H1 (cell line): ENCODE measurements around the gene DDX53.

ENCODE experiments used
- ATF3 ChIP-seq: IDR thresholded peaks from 2 replicates; pipeline ENCODE4 v1.6.1; 2011; ENCODE audit warnings: low read depth, mild to moderate bottlenecking, low read length; ENCODE audit not compliant: insufficient read depth
- EZH2 ChIP-seq: fragments of 200-600 bp; sonication (generic); IDR thresholded peaks from 2 replicates; pipeline ENCODE4 v1.7.1; 2012; ENCODE audit warnings: low read depth, mild to moderate bottlenecking, moderate library complexity, low read length, inconsistent platforms; ENCODE audit not compliant: severe bottlenecking
- MAX ChIP-seq: IDR thresholded peaks from 2 replicates; pipeline ENCODE4 v1.6.1; 2012; ENCODE audit warnings: inconsistent platforms
- POLR2A ChIP-seq, 2 experiments: IDR thresholded peaks; 1 replicate in 1 of 2; 2 replicates in 1 of 2; pipeline ENCODE4 v1.6.1; 2011; ENCODE audit warnings: low read depth in 2 of 2, low read length in 2 of 2, mild to moderate bottlenecking in 2 of 2; ENCODE audit errors: control extremely low read depth in 1 of 2
- TF ChIP-seq, protein P1 (sequence below), 3 experiments: IDR thresholded peaks; 1 replicate in 2 of 3; 2 replicates in 1 of 3; pipeline versions ENCODE4 v1.5.1 to v1.6.1; 2011; ENCODE audit warnings: low read length in 3 of 3, mild to moderate bottlenecking in 3 of 3, inconsistent platforms in 2 of 3, low read depth in 1 of 3, moderate library complexity in 1 of 3; ENCODE audit not compliant: insufficient read depth in 1 of 3; ENCODE audit errors: control extremely low read depth in 1 of 3

GRCh38 chrX:22968494-22968893, 31.3 kb upstream of the DDX53 start:
- TF ChIP-seq POLR2A (IDR thresholded peaks at IDR 0.05; ENCODE audit: control extremely low read depth in 1 of 2, low read depth in 2 of 2, low read length in 2 of 2) (no peak), ATF3 (no peak), MAX (no peak), EZH2 (no peak)
- TF ChIP-seq, protein P1, sequence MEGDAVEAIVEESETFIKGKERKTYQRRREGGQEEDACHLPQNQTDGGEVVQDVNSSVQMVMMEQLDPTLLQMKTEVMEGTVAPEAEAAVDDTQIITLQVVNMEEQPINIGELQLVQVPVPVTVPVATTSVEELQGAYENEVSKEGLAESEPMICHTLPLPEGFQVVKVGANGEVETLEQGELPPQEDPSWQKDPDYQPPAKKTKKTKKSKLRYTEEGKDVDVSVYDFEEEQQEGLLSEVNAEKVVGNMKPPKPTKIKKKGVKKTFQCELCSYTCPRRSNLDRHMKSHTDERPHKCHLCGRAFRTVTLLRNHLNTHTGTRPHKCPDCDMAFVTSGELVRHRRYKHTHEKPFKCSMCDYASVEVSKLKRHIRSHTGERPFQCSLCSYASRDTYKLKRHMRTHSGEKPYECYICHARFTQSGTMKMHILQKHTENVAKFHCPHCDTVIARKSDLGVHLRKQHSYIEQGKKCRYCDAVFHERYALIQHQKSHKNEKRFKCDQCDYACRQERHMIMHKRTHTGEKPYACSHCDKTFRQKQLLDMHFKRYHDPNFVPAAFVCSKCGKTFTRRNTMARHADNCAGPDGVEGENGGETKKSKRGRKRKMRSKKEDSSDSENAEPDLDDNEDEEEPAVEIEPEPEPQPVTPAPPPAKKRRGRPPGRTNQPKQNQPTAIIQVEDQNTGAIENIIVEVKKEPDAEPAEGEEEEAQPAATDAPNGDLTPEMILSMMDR (IDR thresholded peaks at IDR 0.05; ENCODE audit: control extremely low read depth in 1 of 3, insufficient read depth in 1 of 3, low read depth in 1 of 3, low read length in 3 of 3), result peak in 1 of 3 experiments; percentile 26; a peak in 1 of 4 replicates
